ENCODE measurements around the gene CHD9.

GRCh38 chr16:53043428-53043831, 11.4 kb upstream of the CHD9 start:
- TF ChIP-seq, protein P1, sequence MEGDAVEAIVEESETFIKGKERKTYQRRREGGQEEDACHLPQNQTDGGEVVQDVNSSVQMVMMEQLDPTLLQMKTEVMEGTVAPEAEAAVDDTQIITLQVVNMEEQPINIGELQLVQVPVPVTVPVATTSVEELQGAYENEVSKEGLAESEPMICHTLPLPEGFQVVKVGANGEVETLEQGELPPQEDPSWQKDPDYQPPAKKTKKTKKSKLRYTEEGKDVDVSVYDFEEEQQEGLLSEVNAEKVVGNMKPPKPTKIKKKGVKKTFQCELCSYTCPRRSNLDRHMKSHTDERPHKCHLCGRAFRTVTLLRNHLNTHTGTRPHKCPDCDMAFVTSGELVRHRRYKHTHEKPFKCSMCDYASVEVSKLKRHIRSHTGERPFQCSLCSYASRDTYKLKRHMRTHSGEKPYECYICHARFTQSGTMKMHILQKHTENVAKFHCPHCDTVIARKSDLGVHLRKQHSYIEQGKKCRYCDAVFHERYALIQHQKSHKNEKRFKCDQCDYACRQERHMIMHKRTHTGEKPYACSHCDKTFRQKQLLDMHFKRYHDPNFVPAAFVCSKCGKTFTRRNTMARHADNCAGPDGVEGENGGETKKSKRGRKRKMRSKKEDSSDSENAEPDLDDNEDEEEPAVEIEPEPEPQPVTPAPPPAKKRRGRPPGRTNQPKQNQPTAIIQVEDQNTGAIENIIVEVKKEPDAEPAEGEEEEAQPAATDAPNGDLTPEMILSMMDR (IDR thresholded peaks at IDR 0.05): no peak
- no peak for TF ChIP-seq EZH2 (IDR thresholded peaks at IDR 0.05)
